Measurements from ENCODE around the gene CLIC3. TPM values are rescaled to one million over a fixed set of nuclear protein-coding genes. Genes with fewer than 3 reads are reported as not detected.

CLIC3 gene
- total RNA-seq, 2 donors from 2014 or later, result 1.4 to 8.7 TPM

- DNase-seq (ENCODE audit: low spot score), result no peak
Observed at GRCh38 chr9:137022662-137023008, 26.3 kb upstream of the CLIC3 start.

GRCh38 chr9:137021979-137022661, 25.8 kb upstream of the CLIC3 start:
- no peak overlapping the region for H3K4me3 ChIP-seq
- no peaks in the 10 kb centered on the region for H3K27me3 ChIP-seq (replicated peaks; ENCODE audit: insufficient read depth)
- peaks cover 5 to 12% of the 10 kb centered on the region in 2 donors for H3K4me1 ChIP-seq (ENCODE audit: control insufficient read depth in 1 of 2, low read depth in 2 of 2)
- DNase-seq (ENCODE audit: low spot score) (no peak), ATAC-seq (ENCODE audit: insufficient number of reproducible peaks, low FRiP score, low read depth) (no peak)
- TF ChIP-seq CTCF (IDR thresholded peaks at IDR 0.05), result no peak
- H3K36me3 ChIP-seq, result peaks cover 10% of the 10 kb centered on the region
- no peak overlapping the region for H3K27ac ChIP-seq
- no peaks in the 10 kb centered on the region for H3K9me3 ChIP-seq

More at GRCh38 chr9:137022662-137023008, 26.3 kb upstream of the CLIC3 start:
- Histone ChIP-seq H3K4me1 (ENCODE audit: control insufficient read depth in 1 of 2, low read depth in 2 of 2) (peaks cover 8 to 17% of the 10 kb centered on the region in 2 donors), H3K27ac (no peak overlapping the region), H3K9me3 (no peaks in the 10 kb centered on the region), H3K27me3 (replicated peaks; ENCODE audit: insufficient read depth) (no peaks in the 10 kb centered on the region), H3K36me3 (peaks cover 5% of the 10 kb centered on the region), H3K4me3 (no peak overlapping the region)
- TF ChIP-seq CTCF (IDR thresholded peaks at IDR 0.05), result no peak
- no peak for ATAC-seq (ENCODE audit: insufficient number of reproducible peaks, low FRiP score, low read depth)

- Histone ChIP-seq H3K4me3 (no peak overlapping the region), H3K4me1 (ENCODE audit: control insufficient read depth in 1 of 2, low read depth in 2 of 2) (peaks cover 0 to 6% of the 10 kb centered on the region in 2 donors), H3K27me3 (replicated peaks; ENCODE audit: insufficient read depth) (no peaks in the 10 kb centered on the region), H3K36me3 (peaks cover 12% of the 10 kb centered on the region), H3K9me3 (no peaks in the 10 kb centered on the region), H3K27ac (no peak overlapping the region)
- no peak for DNase-seq (ENCODE audit: low spot score)
- no peak for TF ChIP-seq CTCF (IDR thresholded peaks at IDR 0.05)
- ATAC-seq (ENCODE audit: insufficient number of reproducible peaks, low FRiP score, low read depth), result no peak
Observed at GRCh38 chr9:137021568-137021978, 25.2 kb upstream of the CLIC3 start.

GRCh38 chr9:137020771-137021567, 24.6 kb upstream of the CLIC3 start:
- TF ChIP-seq CTCF (IDR thresholded peaks at IDR 0.05), result no peak
- ATAC-seq (ENCODE audit: insufficient number of reproducible peaks, low FRiP score, low read depth) (no peak), DNase-seq (ENCODE audit: low spot score) (no peak)
- no peak overlapping the region for H3K4me3 ChIP-seq
- H3K27me3 ChIP-seq (replicated peaks; ENCODE audit: insufficient read depth), result no peaks in the 10 kb centered on the region
- H3K9me3 ChIP-seq, result no peaks in the 10 kb centered on the region
- H3K4me1 ChIP-seq (ENCODE audit: control insufficient read depth in 1 of 2, low read depth in 2 of 2), result peaks cover 0 to under 1% of the 10 kb centered on the region in 2 donors
- H3K36me3 ChIP-seq, result peaks cover 14% of the 10 kb centered on the region
- H3K27ac ChIP-seq, result no peak overlapping the region

GRCh38 chr9:137019891-137020683, 23.7 kb upstream of the CLIC3 start:
- ATAC-seq (ENCODE audit: insufficient number of reproducible peaks, low FRiP score, low read depth), result no peak
- Histone ChIP-seq H3K27ac (no peak overlapping the region), H3K4me3 (no peak overlapping the region), H3K9me3 (no peaks in the 10 kb centered on the region), H3K27me3 (replicated peaks; ENCODE audit: insufficient read depth) (no peaks in the 10 kb centered on the region), H3K4me1 (ENCODE audit: control insufficient read depth in 1 of 2, low read depth in 2 of 2) (no peaks in the 10 kb centered on the region), H3K36me3 (peaks cover 15% of the 10 kb centered on the region)
- no peak for DNase-seq (ENCODE audit: low spot score)
- TF ChIP-seq CTCF (IDR thresholded peaks at IDR 0.05), result no peak
